Activated CD4-positive, alpha-beta T cell treated with anti-CD3 and anti-CD28 coated beads, Interleukin-2, amount 10 ng/mL, durations not matched to agents 7 days and 5 days (primary cell): ENCODE results near the gene PITPNM3. TPM values are rescaled to one million over a fixed set of nuclear protein-coding genes. Genes with fewer than 3 reads are reported as not detected.

Source experiments
- CTCF ChIA-PET: fragments of 350-600 bp; sonication (Branson Sonifier 250); formaldehyde crosslinking; loops from one replicate; lab custom pipeline; 2021; ENCODE audit warnings: antibody characterized with exemption; lab: Charles Lee
- POLR2A ChIA-PET: fragments of 350-600 bp; sonication (Branson Sonifier 250); formaldehyde crosslinking; loops from one replicate; lab custom pipeline; 2021; ENCODE audit warnings: antibody characterized with exemption; lab: Charles Lee
- DNase-seq: peaks from one replicate; pipeline ENCODE4 v3.0.0-alpha.2; 2020
- H3K27ac Mint-ChIP-seq: one replicate; pipeline ENCODE4 v1.8.0; 2021; ENCODE audit warnings: mild to moderate bottlenecking, moderate library complexity, mixed read lengths
- H3K27me3 Mint-ChIP-seq: one replicate; pipeline ENCODE4 v1.8.0; 2021; ENCODE audit warnings: mixed read lengths
- H3K36me3 Mint-ChIP-seq: one replicate; pipeline ENCODE4 v1.8.0; 2021; ENCODE audit warnings: low read depth, mixed read lengths
- H3K4me1 Mint-ChIP-seq: one replicate; pipeline ENCODE4 v1.8.0; 2021; ENCODE audit warnings: mixed read lengths
- H3K4me3 Mint-ChIP-seq: one replicate; pipeline ENCODE4 v1.8.0; 2021; ENCODE audit warnings: mild to moderate bottlenecking, moderate library complexity, mixed read lengths
- H3K9me3 Mint-ChIP-seq: one replicate; pipeline ENCODE4 v1.8.0; 2021; ENCODE audit warnings: mixed read lengths
- total RNA-seq, 2 experiments: library from RNA; stranded (reverse); gene quantifications; one replicate each; pipeline ENCODE4 v1.2.3, GENCODE V29; 2021

The PITPNM3 gene
- total RNA-seq, 2 experiments from 2014 or later, result 0.33 to 0.37 TPM

GRCh38 chr17:6508016-6508415 is 48.3 kb downstream of the PITPNM3 start:
- DNase-seq, result no peak

GRCh38 chr17:6507535-6507934 is 48.8 kb downstream of the PITPNM3 start:
- POLR2A ChIA-PET, result no interaction called here
- H3K4me3 Mint-ChIP-seq, result no peak overlapping the region
- no peak for DNase-seq
- no peaks in the 10 kb centered on the region for H3K9me3 Mint-ChIP-seq
- H3K36me3 Mint-ChIP-seq, result no peaks in the 10 kb centered on the region
- CTCF ChIA-PET, result no interaction called here
- H3K27ac Mint-ChIP-seq, result no peak overlapping the region
- H3K27me3 Mint-ChIP-seq, result peaks cover 2% of the 10 kb centered on the region
- no peaks in the 10 kb centered on the region for H3K4me1 Mint-ChIP-seq

More at GRCh38 chr17:6508016-6508415, 48.3 kb downstream of the PITPNM3 start:
- Mint-ChIP-seq H3K27me3 (peaks cover 5% of the 10 kb centered on the region), H3K36me3 (no peaks in the 10 kb centered on the region), H3K27ac (no peak overlapping the region), H3K4me1 (no peaks in the 10 kb centered on the region), H3K9me3 (no peaks in the 10 kb centered on the region), H3K4me3 (no peak overlapping the region)
- CTCF ChIA-PET, result no interaction called here
- POLR2A ChIA-PET, result no interaction called here

GRCh38 chr17:6506679-6507231 is 49.6 kb downstream of the PITPNM3 start:
- CTCF ChIA-PET, result no interaction called here
- Mint-ChIP-seq H3K4me1 (no peaks in the 10 kb centered on the region), H3K27me3 (no peaks in the 10 kb centered on the region), H3K4me3 (no peak overlapping the region), H3K36me3 (no peaks in the 10 kb centered on the region), H3K27ac (no peak overlapping the region), H3K9me3 (no peaks in the 10 kb centered on the region)
- POLR2A ChIA-PET, result no interaction called here
- no peak for DNase-seq

- no peaks in the 10 kb centered on the region for H3K36me3 Mint-ChIP-seq
- CTCF ChIA-PET, result interaction anchor here (0.6 kb wide), 1 partner anchor 44 kb away, joined by 3 read pairs; no protein-coding TSS in a partner anchor
- H3K9me3 Mint-ChIP-seq, result no peaks in the 10 kb centered on the region
- no peak overlapping the region for H3K27ac Mint-ChIP-seq
- H3K4me3 Mint-ChIP-seq, result no peak overlapping the region
- no peak for DNase-seq
- no peaks in the 10 kb centered on the region for H3K4me1 Mint-ChIP-seq
- H3K27me3 Mint-ChIP-seq, result no peaks in the 10 kb centered on the region
- POLR2A ChIA-PET, result no interaction called here
Measured at GRCh38 chr17:6505425-6506142, 50.8 kb downstream of the PITPNM3 start.

- ChIA-PET CTCF (no interaction called here), POLR2A (no interaction called here)
- Mint-ChIP-seq H3K9me3 (no peaks in the 10 kb centered on the region), H3K27ac (no peak overlapping the region), H3K4me1 (no peaks in the 10 kb centered on the region), H3K4me3 (no peak overlapping the region), H3K27me3 (no peaks in the 10 kb centered on the region), H3K36me3 (no peaks in the 10 kb centered on the region)
- no peak for DNase-seq
Measured at GRCh38 chr17:6503641-6504195, 52.6 kb downstream of the PITPNM3 start.

GRCh38 chr17:6502871-6503509 is 53.4 kb downstream of the PITPNM3 start:
- Mint-ChIP-seq H3K4me1 (no peaks in the 10 kb centered on the region), H3K27ac (no peak overlapping the region), H3K9me3 (no peaks in the 10 kb centered on the region), H3K4me3 (no peak overlapping the region), H3K36me3 (no peaks in the 10 kb centered on the region), H3K27me3 (no peaks in the 10 kb centered on the region)
- POLR2A ChIA-PET, result no interaction called here
- DNase-seq, result no peak
- CTCF ChIA-PET, result no interaction called here

GRCh38 chr17:6502142-6502541 is 54.2 kb downstream of the PITPNM3 start:
- ChIA-PET POLR2A (no interaction called here), CTCF (no interaction called here)
- DNase-seq, result no peak
- no peaks in the 10 kb centered on the region for H3K36me3 Mint-ChIP-seq
- no peak overlapping the region for H3K27ac Mint-ChIP-seq
- no peaks in the 10 kb centered on the region for H3K27me3 Mint-ChIP-seq
- H3K9me3 Mint-ChIP-seq, result no peaks in the 10 kb centered on the region
- H3K4me3 Mint-ChIP-seq, result no peak overlapping the region
- H3K4me1 Mint-ChIP-seq, result no peaks in the 10 kb centered on the region

- Mint-ChIP-seq H3K4me3 (no peak overlapping the region), H3K27ac (no peak overlapping the region), H3K27me3 (peaks cover 3% of the 10 kb centered on the region), H3K36me3 (no peaks in the 10 kb centered on the region), H3K4me1 (peaks cover 4% of the 10 kb centered on the region), H3K9me3 (no peaks in the 10 kb centered on the region)
- ChIA-PET POLR2A (no interaction called here), CTCF (no interaction called here)
- DNase-seq, result no peak
Measured at GRCh38 chr17:6501359-6501758, 55.0 kb downstream of the PITPNM3 start.

- H3K36me3 Mint-ChIP-seq, result no peaks in the 10 kb centered on the region
- H3K27me3 Mint-ChIP-seq, result peaks cover 7% of the 10 kb centered on the region
- H3K9me3 Mint-ChIP-seq, result no peaks in the 10 kb centered on the region
- no peak overlapping the region for H3K4me3 Mint-ChIP-seq
- CTCF ChIA-PET, result no interaction called here
- H3K27ac Mint-ChIP-seq, result no peak overlapping the region
- peaks cover 14% of the 10 kb centered on the region for H3K4me1 Mint-ChIP-seq
- no peak for DNase-seq
- POLR2A ChIA-PET, result no interaction called here
Measured at GRCh38 chr17:6498901-6499540, 57.3 kb downstream of the PITPNM3 start.

GRCh38 chr17:6498356-6498755 is 58.0 kb downstream of the PITPNM3 start:
- no peak overlapping the region for H3K27ac Mint-ChIP-seq
- DNase-seq, result no peak
- no peaks in the 10 kb centered on the region for H3K9me3 Mint-ChIP-seq
- POLR2A ChIA-PET, result no interaction called here
- no peaks in the 10 kb centered on the region for H3K36me3 Mint-ChIP-seq
- CTCF ChIA-PET, result no interaction called here
- peaks cover 14% of the 10 kb centered on the region for H3K4me1 Mint-ChIP-seq
- H3K27me3 Mint-ChIP-seq, result peaks cover 7% of the 10 kb centered on the region
- no peak overlapping the region for H3K4me3 Mint-ChIP-seq

- no peaks in the 10 kb centered on the region for H3K36me3 Mint-ChIP-seq
- CTCF ChIA-PET, result no interaction called here
Measured at GRCh38 chr17:6497496-6498221, 58.7 kb downstream of the PITPNM3 start.

GRCh38 chr17:6496640-6497441 is 59.5 kb downstream of the PITPNM3 start:
- Mint-ChIP-seq H3K27ac (no peak overlapping the region), H3K4me3 (no peak overlapping the region), H3K27me3 (peaks cover 7% of the 10 kb centered on the region), H3K4me1 (peaks cover 14% of the 10 kb centered on the region), H3K9me3 (no peaks in the 10 kb centered on the region), H3K36me3 (no peaks in the 10 kb centered on the region)
- CTCF ChIA-PET, result no interaction called here
- POLR2A ChIA-PET, result no interaction called here
- no peak for DNase-seq

More at GRCh38 chr17:6497496-6498221, 58.7 kb downstream of the PITPNM3 start:
- DNase-seq, result no peak
- POLR2A ChIA-PET, result no interaction called here
- Mint-ChIP-seq H3K27me3 (peaks cover 7% of the 10 kb centered on the region), H3K9me3 (no peaks in the 10 kb centered on the region), H3K4me3 (no peak overlapping the region), H3K27ac (no peak overlapping the region), H3K4me1 (peaks cover 14% of the 10 kb centered on the region)
